Neutrophil (primary cell): ENCODE results near the gene ATF1.

ENCODE experiments used
- H3K27ac ChIP-seq: fragments of 200-600 bp; sonication (generic); 2 replicates; pipeline ENCODE4 v1.5.1; 2016; ENCODE audit warnings: mild to moderate bottlenecking, moderate library complexity
- H3K27me3 ChIP-seq: fragments of 200-600 bp; sonication (generic); 2 replicates; pipeline ENCODE4 v1.6.0; 2016; ENCODE audit warnings: mild to moderate bottlenecking
- H3K36me3 ChIP-seq: fragments of 200-600 bp; sonication (generic); 2 replicates; pipeline ENCODE4 v1.5.1; 2017
- H3K4me1 ChIP-seq, 2 experiments: fragments of 200-600 bp in 1 of 2; sonication (generic) in 1 of 2; 1 replicate in 1 of 2; 2 replicates in 1 of 2; pipeline versions ENCODE4 v1.5.1 to v1.6.1; 2013 to 2016; ENCODE audit warnings: low read depth in 1 of 2, low read length in 1 of 2, mild to moderate bottlenecking in 1 of 2, moderate library complexity in 1 of 2; ENCODE audit not compliant: control insufficient read depth in 1 of 2, insufficient read depth in 1 of 2
- H3K4me3 ChIP-seq, 2 experiments: fragments of 200-600 bp in 1 of 2; sonication (generic) in 1 of 2; 1 replicate in 1 of 2; 2 replicates in 1 of 2; pipeline ENCODE4 v1.5.1; 2013 to 2016; ENCODE audit warnings: low read depth in 1 of 2, low read length in 1 of 2, mild to moderate bottlenecking in 1 of 2, moderate library complexity in 1 of 2
- H3K9me3 ChIP-seq: fragments of 200-600 bp; sonication (generic); 2 replicates; pipeline ENCODE4 v1.5.1; 2016
- CTCF ChIP-seq: fragments of 200-600 bp; sonication (generic); IDR thresholded peaks from 2 replicates; pipeline ENCODE4 v1.5.1; 2016; ENCODE audit warnings: antibody characterized with exemption

Gene ATF1

GRCh38 chr12:50742776-50743175, 21.1 kb upstream of the ATF1 start:
- Histone ChIP-seq H3K36me3 (peaks cover 85% of the 10 kb centered on the region), H3K27ac (no peak overlapping the region), H3K4me3 (no peak overlapping the region), H3K27me3 (no peaks in the 10 kb centered on the region), H3K9me3 (no peaks in the 10 kb centered on the region), H3K4me1 (peaks cover 34 to 38% of the 10 kb centered on the region in 2 experiments)
- no peak for TF ChIP-seq CTCF

DNA sequence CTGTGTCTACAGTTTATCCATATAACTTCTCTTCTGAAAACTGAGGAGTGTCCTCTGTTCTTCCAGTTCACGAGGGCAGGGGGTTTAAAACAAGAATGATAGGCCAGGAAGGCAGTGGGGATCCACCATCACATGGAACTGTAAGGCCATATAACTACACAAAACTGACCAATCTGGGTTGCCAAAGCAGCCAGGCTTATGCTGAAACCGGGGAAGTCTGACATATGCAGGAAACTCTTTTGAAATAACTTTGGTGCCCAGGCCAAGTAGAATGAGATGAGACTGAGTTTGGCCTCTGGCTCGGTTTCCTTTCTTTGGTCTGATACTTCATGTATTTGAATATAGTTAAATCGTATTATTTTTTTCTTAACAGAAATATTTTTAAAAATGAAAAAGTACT, 18.0 kb upstream of the ATF1 start:
- Histone ChIP-seq H3K4me1 (peaks cover 37 to 41% of the 10 kb centered on the region in 2 experiments), H3K27me3 (no peaks in the 10 kb centered on the region), H3K36me3 (peaks cover 69% of the 10 kb centered on the region), H3K4me3 (no peak overlapping the region), H3K9me3 (no peaks in the 10 kb centered on the region), H3K27ac (peak overlapping the region; percentile 77)
- TF ChIP-seq CTCF: no peak

GRCh38 chr12:50746431-50746830, 17.5 kb upstream of the ATF1 start:
- Histone ChIP-seq H3K27ac (peak overlapping the region; percentile 77), H3K4me1 (peaks cover 37 to 41% of the 10 kb centered on the region in 2 experiments), H3K4me3 (no peak overlapping the region), H3K27me3 (no peaks in the 10 kb centered on the region), H3K36me3 (peaks cover 65% of the 10 kb centered on the region), H3K9me3 (no peaks in the 10 kb centered on the region)
- no peak for TF ChIP-seq CTCF

GRCh38 chr12:50747817-50748216, 16.1 kb upstream of the ATF1 start:
- TF ChIP-seq CTCF: no peak
- Histone ChIP-seq H3K36me3 (peaks cover 54% of the 10 kb centered on the region), H3K27ac (peak overlapping the region; percentile 77), H3K9me3 (no peaks in the 10 kb centered on the region), H3K4me1 (peaks cover 36 to 37% of the 10 kb centered on the region in 2 experiments), H3K27me3 (no peaks in the 10 kb centered on the region), H3K4me3 (no peak overlapping the region)

DNA sequence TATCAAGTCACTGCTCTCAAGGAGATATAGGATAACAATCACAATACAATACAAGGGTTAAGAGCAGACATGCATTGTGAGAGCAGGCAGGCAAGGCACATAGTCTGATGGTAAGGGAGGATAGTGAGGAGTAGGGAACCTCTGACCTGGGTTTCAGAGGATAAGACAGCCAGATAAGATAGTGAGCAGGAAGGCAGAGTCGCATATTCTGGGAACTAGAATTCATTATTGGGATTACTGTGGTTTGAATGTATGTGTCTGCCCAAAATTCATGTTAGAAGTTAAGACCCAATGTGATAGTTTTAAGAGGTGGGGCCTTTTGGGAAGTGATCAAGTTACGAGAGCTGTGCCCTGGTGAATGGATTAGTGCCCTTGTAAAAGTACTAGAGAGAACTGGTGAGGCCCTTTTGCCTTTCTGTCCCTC, 14.4 kb upstream of the ATF1 start:
- Histone ChIP-seq H3K27me3 (no peaks in the 10 kb centered on the region), H3K9me3 (no peaks in the 10 kb centered on the region), H3K36me3 (peaks cover 37% of the 10 kb centered on the region), H3K4me3 (no peak overlapping the region), H3K27ac (no peak overlapping the region), H3K4me1 (peaks cover 35 to 36% of the 10 kb centered on the region in 2 experiments)
- no peak for TF ChIP-seq CTCF

DNA sequence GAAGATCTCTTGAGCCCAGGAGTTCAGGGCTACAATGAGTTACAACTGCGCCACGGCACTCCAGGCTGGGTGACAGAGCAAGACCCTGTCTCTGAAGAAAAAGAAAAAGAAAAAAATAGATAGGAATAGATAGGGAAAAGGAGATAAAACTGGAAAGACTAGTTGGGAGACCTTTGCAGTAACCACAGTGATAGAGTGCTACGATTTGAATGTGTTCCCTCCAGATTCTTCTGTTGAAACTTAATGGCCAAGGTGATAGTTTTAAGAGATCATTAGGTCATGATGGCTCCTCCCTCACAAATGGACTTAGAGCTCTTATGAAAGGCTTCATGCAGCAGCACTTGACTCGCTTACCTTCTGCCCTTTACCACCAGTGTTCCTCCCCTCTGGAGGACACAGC, 13.5 kb upstream of the ATF1 start:
- Histone ChIP-seq H3K27ac (no peak overlapping the region), H3K27me3 (no peaks in the 10 kb centered on the region), H3K36me3 (peaks cover 28% of the 10 kb centered on the region), H3K4me1 (peaks cover 26 to 27% of the 10 kb centered on the region in 2 experiments), H3K9me3 (no peaks in the 10 kb centered on the region), H3K4me3 (no peak overlapping the region)
- no peak for TF ChIP-seq CTCF
